HCT116 (cell line): ENCODE results near the gene MBOAT1. TPM values are rescaled to one million over a fixed set of nuclear protein-coding genes. Genes with fewer than 3 reads are reported as not detected.

Experiments
- ATAC-seq: fragments of 200-7000 bp; cut with Tn5 transposase; 2 replicates; pipeline ENCODE4 v1.9.1; 2020; ENCODE audit warnings: mild to moderate bottlenecking, moderate library complexity
- BruUV-seq: library from RNA; stranded (reverse); fragments of 400-500 nt; replicated peaks from 2 replicates; lab custom pipeline; 2021; lab: Mats Ljungman, UMichigan
- CTCF ChIA-PET: fragments of 300-600 bp; sonication (Branson Sonifier 250); formaldehyde crosslinking; loops from one replicate; lab custom pipeline; 2021; ENCODE audit warnings: antibody characterized with exemption; lab: Charles Lee
- POLR2A ChIA-PET: fragments of 300-600, 350-600 bp; sonication (Branson Sonifier 250); formaldehyde crosslinking; loops from one replicate; lab custom pipeline; 2021; ENCODE audit warnings: antibody characterized with exemption; lab: Charles Lee
- RAD21 ChIA-PET, 2 experiments: fragments of 300-600 bp; sonication (Branson Sonifier 250); formaldehyde crosslinking; loops; one replicate each; lab custom pipeline; 2023; ENCODE audit warnings: low total read pairs in 2 of 2; ENCODE audit not compliant: uncharacterized antibody in 2 of 2, unreplicated experiment in 2 of 2, low non-redundant PET in 1 of 2; lab: Charles Lee
- DNase-seq: peaks from one replicate; pipeline ENCODE4 v3.0.0-alpha.2; 2010; ENCODE audit warnings: low read depth, low spot score
- H2AFZ ChIP-seq: fragments of 200-600 bp; shearing (Covaris generic), sonication (generic); 2 replicates; pipeline ENCODE4 v1.6.1; 2017; ENCODE audit warnings: low read depth, mixed run types, mixed read lengths, antibody characterized with exemption, low read length; ENCODE audit not compliant: poor library complexity, severe bottlenecking
- H3K27ac ChIP-seq: 2 replicates; pipeline ENCODE4 v1.5.1; 2012; ENCODE audit warnings: low read depth, low read length
- H3K27me3 ChIP-seq: fragments of 200-600 bp; sonication (generic); 2 replicates; pipeline ENCODE4 v1.6.1; 2016; ENCODE audit warnings: mixed run types, low read length, mixed read lengths; ENCODE audit not compliant: insufficient read depth
- H3K36me3 ChIP-seq, 2 experiments: fragments of 200-500 bp in 1 of 2; fragments of 200-600 bp in 1 of 2; sonication (Bioruptor generic) in 1 of 2; sonication (generic) in 1 of 2; 2 replicates each; pipeline versions ENCODE4 v1.5.1 to v1.6.1; 2014 to 2016; ENCODE audit warnings: low read length in 2 of 2, inconsistent platforms in 1 of 2, mixed read lengths in 1 of 2, mixed run types in 1 of 2; ENCODE audit not compliant: insufficient read depth in 2 of 2, control insufficient read depth in 1 of 2
- H3K4me1 ChIP-seq, 2 experiments: fragments of 200-600 bp in 1 of 2; sonication (generic) in 1 of 2; 2 replicates each; pipeline versions ENCODE4 v1.5.1 to v1.6.1; 2012 to 2017; ENCODE audit warnings: low read length in 2 of 2, inconsistent platforms in 1 of 2, mild to moderate bottlenecking in 1 of 2, mixed read lengths in 1 of 2, mixed run types in 1 of 2, moderate library complexity in 1 of 2; ENCODE audit not compliant: insufficient read depth in 2 of 2, control insufficient read depth in 1 of 2
- H3K4me2 ChIP-seq: fragments of 200-600 bp; sonication (generic); 2 replicates; pipeline ENCODE4 v1.6.1; 2017; ENCODE audit warnings: mixed run types, low read length, mixed read lengths
- H3K4me3 ChIP-seq, 2 experiments: fragments of 200-600 bp in 1 of 2; sonication (generic) in 1 of 2; replicated peaks in 1 of 2; 2 replicates each; pipeline ENCODE4 v1.5.1; 2011 to 2016; ENCODE audit warnings: low read length in 2 of 2, control low read depth in 1 of 2, low read depth in 1 of 2, mild to moderate bottlenecking in 1 of 2, mixed read lengths in 1 of 2, mixed run types in 1 of 2
- H3K79me2 ChIP-seq: fragments of 200-600 bp; sonication (generic); 2 replicates; pipeline ENCODE4 v1.6.1; 2017; ENCODE audit warnings: mild to moderate bottlenecking, mixed run types, low read length, moderate library complexity, mixed read lengths; ENCODE audit not compliant: insufficient read depth
- H3K9ac ChIP-seq: fragments of 200-600 bp; sonication (generic); 2 replicates; pipeline ENCODE4 v1.6.1; 2016; ENCODE audit warnings: low read length, mixed read lengths
- H3K9me2 ChIP-seq: fragments of 200-600 bp; sonication (generic), shearing (Covaris generic); 2 replicates; pipeline ENCODE4 v1.6.1; 2017; ENCODE audit warnings: mixed run types, mild to moderate bottlenecking, moderate library complexity; ENCODE audit not compliant: insufficient read depth
- H3K9me3 ChIP-seq, 2 experiments: fragments of 200-500 bp in 1 of 2; fragments of 200-600 bp in 1 of 2; sonication (Bioruptor generic) in 1 of 2; sonication (generic) in 1 of 2; 2 replicates each; pipeline ENCODE4 v1.6.1; 2014 to 2017; ENCODE audit warnings: low read length in 2 of 2, mixed read lengths in 2 of 2, inconsistent platforms in 1 of 2, low read depth in 1 of 2, mild to moderate bottlenecking in 1 of 2, mixed run types in 1 of 2, moderate library complexity in 1 of 2; ENCODE audit not compliant: control insufficient read depth in 1 of 2, insufficient read depth in 1 of 2
- H4K20me1 ChIP-seq: fragments of 200-600 bp; sonication (generic), shearing (Covaris generic); 2 replicates; pipeline ENCODE4 v1.6.1; 2017; ENCODE audit warnings: mixed run types, mild to moderate bottlenecking, moderate library complexity; ENCODE audit not compliant: insufficient read depth
- CBX3 ChIP-seq: IDR thresholded peaks from 2 replicates; pipeline ENCODE4 v1.6.1; 2012; ENCODE audit warnings: low read depth
- CEBPB ChIP-seq: IDR thresholded peaks from 2 replicates; pipeline ENCODE4 v1.6.1; 2012; ENCODE audit warnings: low read depth
- CTCF ChIP-seq, 3 experiments: fragments of 200-600 bp in 1 of 3; sonication (generic) in 1 of 3; IDR thresholded peaks in 2 of 3; conservative IDR thresholded peaks in 1 of 3; 2 replicates each; pipeline ENCODE4 v1.5.1; 2012 to 2017; ENCODE audit warnings: low read depth in 2 of 3, low read length in 2 of 3, antibody characterized with exemption in 1 of 3, borderline replicate concordance in 1 of 3, control low read depth in 1 of 3, mild to moderate bottlenecking in 1 of 3, mixed read lengths in 1 of 3, mixed run types in 1 of 3, moderate library complexity in 1 of 3; ENCODE audit not compliant: insufficient read depth in 1 of 3
- ELF1 ChIP-seq: IDR thresholded peaks from 2 replicates; pipeline ENCODE4 v1.6.1; 2012; ENCODE audit warnings: low read depth, borderline replicate concordance
- MAX ChIP-seq: IDR thresholded peaks from 2 replicates; pipeline ENCODE4 v1.6.1; 2012
- POLR2AphosphoS5 ChIP-seq: IDR thresholded peaks from 2 replicates; pipeline ENCODE4 v1.6.1; 2011; ENCODE audit warnings: mild to moderate bottlenecking, low read depth, low read length, moderate library complexity
- REST ChIP-seq: IDR thresholded peaks from 2 replicates; pipeline ENCODE4 v1.6.1; 2012; ENCODE audit warnings: low read depth
- SP1 ChIP-seq: IDR thresholded peaks from 2 replicates; pipeline ENCODE4 v1.6.1; 2012; ENCODE audit warnings: low read depth
- intact Hi-C: fragments of 100-400 bp; cut with micrococcal nuclease; formaldehyde crosslinking; loops from 2 replicates; pipeline ENCODE4 v1.10.0; 2022
- total RNA-seq: library from RNA; stranded (reverse); gene quantifications from one replicate; pipeline ENCODE4 v1.2.1, GENCODE V29; 2021; ENCODE audit not compliant: unreplicated experiment

The MBOAT1 gene
- total RNA-seq, 1 experiment from 2014 or later, result 11.7 TPM

- Histone ChIP-seq H3K9me3 (no peaks in the 10 kb centered on the region), H3K4me2 (peak overlapping the region; percentile 38; the same call in 1 of the 2 replicates), H3K27me3 (no peaks in the 10 kb centered on the region), H3K9ac (no peak overlapping the region), H3K79me2 (no peaks in the 10 kb centered on the region; the same call in 1 of the 2 replicates), H3K4me3 (no peak overlapping the region), H3K4me1 (peaks cover 11 to 12% of the 10 kb centered on the region in 2 experiments; a peak in 3 of 4 replicates), H3K27ac (no peak overlapping the region), H3K9me2 (no peaks in the 10 kb centered on the region), H3K36me3 (no peaks in the 10 kb centered on the region), H2AFZ (no peak overlapping the region), H4K20me1 (no peaks in the 10 kb centered on the region)
- CTCF ChIA-PET, result interaction anchor here (1.0 kb wide), 1 partner anchor 12 kb away, joined by 3 read pairs; no protein-coding TSS in a partner anchor
- RAD21 ChIA-PET, result no interaction called here
- POLR2A ChIA-PET, result no interaction called here
- peak; percentile 83 for ATAC-seq
- intact Hi-C loops, result no loop called here
- BruUV-seq, result no TSS peak
- DNase-seq, result no peak
- 0 out of 2 replicates have a peak, but pooled peaks have one; percentile 20 for TF ChIP-seq CBX3
- TF ChIP-seq CTCF (IDR thresholded peaks at IDR 0.05 in 2 of 3, conservative IDR thresholded peaks at IDR 0.05 in 1 of 3; ENCODE audit: borderline replicate concordance in 1 of 3, insufficient read depth in 1 of 3, low read depth in 2 of 3, low read length in 2 of 3), result peak in 2 of 3 experiments; percentile 22 to 26; a peak in 3 of 6 replicates
- TF ChIP-seq ELF1, result no peak
- TF ChIP-seq CEBPB, result no peak
- no peak for TF ChIP-seq REST
- TF ChIP-seq SP1, result peak; percentile 35; the same call in 1 of the 2 replicates
- TF ChIP-seq MAX, result peak; percentile 46; the same call in 1 of the 2 replicates
- no peak for TF ChIP-seq POLR2AphosphoS5
These were observed 29.2 kb downstream of the MBOAT1 start for GRCh38 chr6:20182926-20183521.
